ENCODE results near the gene FAM25C.
"Not testable (repeated sequence)": the region's sequence is repeated elsewhere in the genome, so short reads cannot be mapped to it uniquely, and the experiment has no call there.

FAM25C gene

GRCh38 chr10:47947424-47947823 is 52.2 kb downstream of the FAM25C start:
- DNase-seq = not testable (repeated sequence)
